CD8-positive, alpha-beta memory T cell (primary cell): ENCODE data around the gene SPATA31E1. TPM values are rescaled to one million over a fixed set of nuclear protein-coding genes. Genes with fewer than 3 reads are reported as not detected.

Experiments
- CTCF ChIA-PET: fragments of 350-600 bp; sonication (Branson Sonifier 250); formaldehyde crosslinking; loops from one replicate; lab custom pipeline; 2021; ENCODE audit warnings: antibody characterized with exemption; lab: Charles Lee
- POLR2A ChIA-PET: fragments of 350-600 bp; sonication (Branson Sonifier 250); formaldehyde crosslinking; loops from one replicate; lab custom pipeline; 2021; ENCODE audit warnings: antibody characterized with exemption; lab: Charles Lee
- DNase-seq, 5 donors: peaks; one replicate each; pipeline versions ENCODE4 v3.0.0 to v3.0.0-alpha.2; 2020 to 2022; ENCODE audit warnings: mixed read lengths in 1 of 5
- H3K27ac ChIP-seq: one replicate; pipeline ENCODE4 v1.7.0; 2013; ENCODE audit warnings: low read depth, mild to moderate bottlenecking, low read length, moderate library complexity
- H3K27me3 ChIP-seq: 2 replicates; pipeline ENCODE4 v1.7.0; 2013; ENCODE audit warnings: low read length, mild to moderate bottlenecking; ENCODE audit not compliant: insufficient read depth, poor library complexity, severe bottlenecking
- H3K36me3 ChIP-seq: 2 replicates; pipeline ENCODE4 v1.7.0; 2013; ENCODE audit warnings: mild to moderate bottlenecking, low read length, moderate library complexity; ENCODE audit not compliant: insufficient read depth
- H3K4me1 ChIP-seq: 2 replicates; pipeline ENCODE4 v1.7.0; 2013; ENCODE audit warnings: mild to moderate bottlenecking, low read length, moderate library complexity; ENCODE audit not compliant: insufficient read depth
- H3K4me3 ChIP-seq: 2 replicates; pipeline ENCODE4 v1.7.0; 2013; ENCODE audit warnings: mild to moderate bottlenecking, low read length
- H3K9me3 ChIP-seq: 2 replicates; pipeline ENCODE4 v1.7.0; 2013; ENCODE audit warnings: mild to moderate bottlenecking, low read length
- H3K27ac Mint-ChIP-seq, 8 donors: one replicate each; pipeline ENCODE4 v1.8.0; 2020 to 2021; ENCODE audit warnings: mixed read lengths in 8 of 8, mild to moderate bottlenecking in 6 of 8, inconsistent platforms in 3 of 8, moderate library complexity in 3 of 8
- H3K27me3 Mint-ChIP-seq, 2 donors: one replicate each; pipeline ENCODE4 v1.8.0; 2020 to 2021; ENCODE audit warnings: mixed read lengths in 2 of 2, mild to moderate bottlenecking in 1 of 2, moderate library complexity in 1 of 2
- H3K36me3 Mint-ChIP-seq, 3 donors: one replicate each; pipeline ENCODE4 v1.8.0; 2020 to 2021; ENCODE audit warnings: mixed read lengths in 3 of 3, inconsistent platforms in 1 of 3, mild to moderate bottlenecking in 1 of 3
- H3K4me1 Mint-ChIP-seq, 3 donors: one replicate each; pipeline ENCODE4 v1.8.0; 2020 to 2021; ENCODE audit warnings: mixed read lengths in 3 of 3, inconsistent platforms in 1 of 3, mild to moderate bottlenecking in 1 of 3
- H3K4me3 Mint-ChIP-seq, 7 donors: one replicate each; pipeline ENCODE4 v1.8.0; 2020 to 2021; ENCODE audit warnings: mixed read lengths in 7 of 7, mild to moderate bottlenecking in 6 of 7, moderate library complexity in 4 of 7, inconsistent platforms in 2 of 7
- H3K9me3 Mint-ChIP-seq, 5 donors: one replicate each; pipeline ENCODE4 v1.8.0; 2020 to 2022; ENCODE audit warnings: mixed read lengths in 5 of 5, mild to moderate bottlenecking in 3 of 5, moderate library complexity in 2 of 5, inconsistent platforms in 1 of 5
- polyA plus RNA-seq: library from polyadenylated mRNA; unstranded; fragments of 300-500 nt; fragmentation: Illumina TruSeq; gene quantifications from one replicate; pipeline ENCODE4 v1.2.3, GENCODE V29; 2021
- total RNA-seq, 2 experiments: library from RNA; stranded (reverse); gene quantifications; one replicate each; pipeline ENCODE4 v1.2.3, GENCODE V29; 2021

Gene SPATA31E1
- total and polyA plus RNA-seq, 3 experiments from 2014 or later, result not detected

DNA sequence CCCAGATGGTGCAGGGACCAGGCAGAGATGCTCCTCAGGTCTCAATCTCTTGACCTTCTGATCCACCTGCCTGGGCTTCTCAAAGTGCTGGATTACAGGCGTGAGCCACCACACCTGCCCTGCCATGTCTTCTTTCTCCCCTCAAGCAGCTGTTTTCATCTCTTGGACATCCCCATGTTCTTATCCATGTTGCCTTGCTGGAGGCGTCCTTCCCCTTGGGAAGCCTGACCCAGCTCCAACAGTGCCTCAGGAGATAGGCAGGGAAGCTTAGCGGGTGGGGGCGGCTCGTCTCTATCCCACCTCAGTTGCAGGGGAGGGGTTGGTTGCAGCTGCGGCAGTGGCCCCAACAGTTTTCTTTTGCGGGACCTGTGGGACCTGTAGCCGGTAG, 24.7 kb upstream of the SPATA31E1 start:
- Mint-ChIP-seq H3K4me3 (no peak overlapping the region), H3K4me1 (no peaks in the 10 kb centered on the region), H3K27ac (no peak overlapping the region), H3K9me3 (peaks cover 6 to 18% (median 9%) of the 10 kb centered on the region in 5 donors), H3K27me3 (peaks cover 0 to 5% of the 10 kb centered on the region in 2 donors), H3K36me3 (peaks cover 0 to 3% (median 0%) of the 10 kb centered on the region in 3 donors)
- ChIA-PET POLR2A (no interaction called here), CTCF (no interaction called here)
- no peak for DNase-seq
- H3K9me3 ChIP-seq, result no peaks in the 10 kb centered on the region
- H3K27me3 ChIP-seq, result no peaks in the 10 kb centered on the region
- no peak overlapping the region for H3K4me3 ChIP-seq
- no peak overlapping the region for H3K27ac ChIP-seq
- H3K4me1 ChIP-seq, result no peaks in the 10 kb centered on the region
- H3K36me3 ChIP-seq, result no peaks in the 10 kb centered on the region

- Mint-ChIP-seq H3K36me3 (peaks cover 0 to 3% (median 0%) of the 10 kb centered on the region in 3 donors), H3K27me3 (peaks cover 0 to 5% of the 10 kb centered on the region in 2 donors), H3K4me1 (no peaks in the 10 kb centered on the region), H3K27ac (peak overlapping the region in 1 of 8 donors; percentile 61), H3K9me3 (peaks cover 6 to 18% (median 9%) of the 10 kb centered on the region in 5 donors), H3K4me3 (no peak overlapping the region)
- no peaks in the 10 kb centered on the region for H3K9me3 ChIP-seq
- ChIA-PET CTCF (no interaction called here), POLR2A (no interaction called here)
- no peaks in the 10 kb centered on the region for H3K36me3 ChIP-seq
- DNase-seq, result no peak
- H3K4me1 ChIP-seq, result no peaks in the 10 kb centered on the region
- H3K27ac ChIP-seq, result no peak overlapping the region
- no peak overlapping the region for H3K4me3 ChIP-seq
- no peaks in the 10 kb centered on the region for H3K27me3 ChIP-seq
Observed at GRCh38 chr9:87859137-87859536, 23.5 kb upstream of the SPATA31E1 start.

DNA sequence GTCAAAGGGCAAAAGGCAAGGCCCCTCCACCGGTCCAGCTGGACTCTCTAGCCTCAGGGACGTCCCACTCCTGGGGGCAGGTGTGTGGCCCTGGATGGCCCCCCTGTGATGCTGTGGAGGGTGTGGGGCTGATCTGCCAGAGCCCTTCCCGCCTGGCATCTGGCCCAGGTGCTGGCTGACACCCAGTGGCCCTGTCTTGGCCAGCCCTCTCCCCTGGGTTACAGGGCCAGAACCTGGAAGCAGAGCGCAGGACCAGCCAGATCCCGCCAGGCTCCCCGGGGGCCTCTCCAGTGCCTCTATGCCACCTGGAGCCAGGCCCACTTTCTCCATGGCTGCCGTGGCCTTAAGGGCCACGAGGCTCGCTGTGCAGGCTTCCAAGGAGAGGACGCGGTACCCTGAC, 22.9 kb upstream of the SPATA31E1 start:
- Mint-ChIP-seq H3K27me3 (peaks cover 0 to 5% of the 10 kb centered on the region in 2 donors), H3K9me3 (peaks cover 6 to 18% (median 9%) of the 10 kb centered on the region in 5 donors), H3K36me3 (peaks cover 0 to 3% (median 0%) of the 10 kb centered on the region in 3 donors), H3K27ac (no peak overlapping the region), H3K4me1 (no peaks in the 10 kb centered on the region), H3K4me3 (no peak overlapping the region)
- H3K4me3 ChIP-seq, result no peak overlapping the region
- H3K27me3 ChIP-seq, result no peaks in the 10 kb centered on the region
- no peak for DNase-seq
- no peak overlapping the region for H3K27ac ChIP-seq
- H3K9me3 ChIP-seq, result no peaks in the 10 kb centered on the region
- H3K36me3 ChIP-seq, result no peaks in the 10 kb centered on the region
- POLR2A ChIA-PET, result no interaction called here
- H3K4me1 ChIP-seq, result no peaks in the 10 kb centered on the region
- CTCF ChIA-PET, result no interaction called here

DNA sequence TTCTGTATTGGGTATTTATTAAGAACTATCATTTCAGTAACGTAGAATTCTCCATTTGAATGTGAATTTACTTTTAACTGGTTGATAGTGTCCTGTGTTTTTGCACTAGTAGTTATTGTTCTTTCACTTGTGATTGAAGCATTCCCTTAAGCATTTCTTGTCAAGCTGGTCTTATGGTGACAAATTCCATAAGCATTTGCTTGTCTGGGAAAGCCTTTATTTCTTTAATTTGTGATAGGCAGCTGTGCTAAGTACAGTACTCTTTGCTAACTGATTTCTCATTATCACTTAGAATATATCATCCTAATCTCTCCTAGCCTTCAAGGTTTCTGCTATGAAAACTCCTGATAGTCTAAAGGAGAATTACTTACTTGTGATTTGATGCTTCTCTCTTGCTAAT, 21.3 kb upstream of the SPATA31E1 start:
- Mint-ChIP-seq H3K9me3 (peaks cover 0 to 18% (median 9%) of the 10 kb centered on the region in 5 donors), H3K4me3 (no peak overlapping the region), H3K36me3 (peaks cover 0 to 3% (median 0%) of the 10 kb centered on the region in 3 donors), H3K27me3 (peaks cover 0 to 2% of the 10 kb centered on the region in 2 donors), H3K27ac (no peak overlapping the region), H3K4me1 (no peaks in the 10 kb centered on the region)
- no peak overlapping the region for H3K27ac ChIP-seq
- no peak overlapping the region for H3K4me3 ChIP-seq
- CTCF ChIA-PET, result no interaction called here
- no peaks in the 10 kb centered on the region for H3K4me1 ChIP-seq
- H3K27me3 ChIP-seq, result no peaks in the 10 kb centered on the region
- DNase-seq, result no peak
- POLR2A ChIA-PET, result no interaction called here
- no peaks in the 10 kb centered on the region for H3K9me3 ChIP-seq
- no peaks in the 10 kb centered on the region for H3K36me3 ChIP-seq

DNA sequence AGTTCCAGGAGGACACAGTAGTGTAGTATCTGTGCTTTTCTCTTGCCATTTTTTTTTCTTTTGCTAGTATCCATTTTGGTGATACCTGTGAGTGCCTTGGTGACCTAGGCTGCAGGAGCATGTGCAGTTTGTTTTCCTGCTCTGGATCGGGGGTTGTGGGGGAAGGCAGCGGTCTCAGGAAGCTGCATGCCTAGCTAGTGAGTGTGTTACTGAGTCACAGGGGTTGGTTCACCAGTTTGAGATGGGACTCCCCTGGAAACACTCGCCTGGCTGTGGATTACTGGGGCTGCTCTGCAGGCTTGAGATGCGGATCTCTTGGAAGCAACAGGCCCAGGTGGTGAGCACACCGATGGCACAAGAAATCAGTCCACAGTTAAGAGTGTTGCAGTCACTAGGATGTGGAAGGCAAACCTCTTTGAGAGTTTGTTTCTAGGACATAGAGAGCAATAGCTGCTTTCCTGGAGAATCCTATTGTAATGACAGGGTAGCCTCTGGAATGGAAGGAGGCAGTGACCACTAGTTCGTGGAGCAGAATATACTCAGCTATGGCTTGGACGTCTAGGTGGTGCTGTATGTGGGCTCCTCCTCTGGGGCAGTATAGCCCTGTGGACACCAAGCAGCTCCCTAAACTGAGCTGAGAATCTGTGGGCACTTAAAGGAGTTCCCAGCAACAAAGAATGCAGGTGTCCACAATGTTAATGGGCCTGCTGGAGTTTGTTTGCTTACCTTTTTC, 20.0 kb upstream of the SPATA31E1 start:
- POLR2A ChIA-PET, result no interaction called here
- Mint-ChIP-seq H3K27ac (no peak overlapping the region), H3K36me3 (peaks cover 0 to 3% (median 0%) of the 10 kb centered on the region in 3 donors), H3K27me3 (peaks cover 2 to 3% of the 10 kb centered on the region in 2 donors), H3K9me3 (peaks cover 0 to 18% (median 9%) of the 10 kb centered on the region in 5 donors), H3K4me3 (no peak overlapping the region), H3K4me1 (no peaks in the 10 kb centered on the region)
- no peak overlapping the region for H3K4me3 ChIP-seq
- CTCF ChIA-PET, result no interaction called here
- no peaks in the 10 kb centered on the region for H3K4me1 ChIP-seq
- H3K27ac ChIP-seq, result no peak overlapping the region
- no peak for DNase-seq
- no peaks in the 10 kb centered on the region for H3K27me3 ChIP-seq
- no peaks in the 10 kb centered on the region for H3K36me3 ChIP-seq
- H3K9me3 ChIP-seq, result no peaks in the 10 kb centered on the region

- no peaks in the 10 kb centered on the region for H3K4me1 ChIP-seq
- ChIA-PET POLR2A (no interaction called here), CTCF (no interaction called here)
- no peak overlapping the region for H3K4me3 ChIP-seq
- peaks cover 0 to 18% (median 9%) of the 10 kb centered on the region in 5 donors for H3K9me3 Mint-ChIP-seq
- no peaks in the 10 kb centered on the region for H3K9me3 ChIP-seq
- no peaks in the 10 kb centered on the region for H3K36me3 ChIP-seq
- no peaks in the 10 kb centered on the region for H3K4me1 Mint-ChIP-seq
- H3K36me3 Mint-ChIP-seq, result peaks cover 0 to 3% (median 0%) of the 10 kb centered on the region in 3 donors
- no peaks in the 10 kb centered on the region for H3K27me3 ChIP-seq
- no peak overlapping the region for H3K27ac ChIP-seq
- H3K27me3 Mint-ChIP-seq, result peaks cover 2 to 3% of the 10 kb centered on the region in 2 donors
- no peak overlapping the region for H3K4me3 Mint-ChIP-seq
- no peak overlapping the region for H3K27ac Mint-ChIP-seq
- no peak for DNase-seq
Observed at GRCh38 chr9:87863882-87864465, 18.7 kb upstream of the SPATA31E1 start.

DNA sequence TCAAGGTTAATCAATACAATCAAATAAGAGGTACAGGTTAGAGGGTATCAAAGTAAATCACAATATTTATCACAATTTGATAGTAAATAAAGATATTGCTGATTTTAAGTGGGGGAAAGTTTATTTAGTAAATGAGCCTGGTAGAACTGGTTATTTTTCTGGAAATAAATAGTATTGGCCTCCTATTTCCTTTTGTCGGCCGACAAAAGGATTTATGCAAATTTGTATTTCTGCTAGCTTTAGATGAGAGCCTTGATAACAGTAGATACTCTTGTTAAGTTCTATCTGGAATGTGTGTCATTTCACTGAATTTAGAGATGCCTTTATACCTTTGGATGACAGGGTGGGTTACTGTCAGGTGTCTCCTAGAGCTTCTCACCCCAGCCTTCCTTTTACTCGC, 17.8 kb upstream of the SPATA31E1 start:
- no peak overlapping the region for H3K4me3 Mint-ChIP-seq
- Histone ChIP-seq H3K4me3 (no peak overlapping the region), H3K9me3 (no peaks in the 10 kb centered on the region), H3K36me3 (no peaks in the 10 kb centered on the region), H3K4me1 (no peaks in the 10 kb centered on the region), H3K27ac (no peak overlapping the region), H3K27me3 (no peaks in the 10 kb centered on the region)
- H3K4me1 Mint-ChIP-seq, result no peaks in the 10 kb centered on the region
- POLR2A ChIA-PET, result no interaction called here
- H3K27me3 Mint-ChIP-seq, result peaks cover 0 to 3% of the 10 kb centered on the region in 2 donors
- H3K9me3 Mint-ChIP-seq, result peaks cover 2 to 18% (median 9%) of the 10 kb centered on the region in 5 donors
- no peak for DNase-seq
- H3K27ac Mint-ChIP-seq, result peak overlapping the region in 1 of 8 donors; percentile 4
- CTCF ChIA-PET, result no interaction called here
- H3K36me3 Mint-ChIP-seq, result no peaks in the 10 kb centered on the region

DNA sequence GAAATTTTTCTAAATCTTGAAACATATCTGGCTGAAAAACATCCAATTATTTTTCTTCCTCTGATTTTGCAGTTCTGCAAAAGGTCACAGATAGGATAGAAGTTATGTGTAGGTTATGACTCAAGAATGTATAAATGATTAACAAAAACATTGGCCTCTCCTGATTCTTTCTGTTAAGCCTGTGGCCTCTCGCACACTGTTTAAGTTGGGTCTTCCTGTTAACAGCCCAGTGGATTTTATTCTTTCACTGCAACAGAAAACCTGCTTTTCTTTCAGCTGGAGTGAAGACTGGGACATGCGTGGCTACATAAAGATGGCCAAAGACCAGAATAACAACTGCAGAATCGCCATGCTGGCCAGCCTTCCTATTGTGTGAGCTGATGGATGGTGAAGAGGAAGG, 17.1 kb upstream of the SPATA31E1 start:
- H3K36me3 Mint-ChIP-seq, result no peaks in the 10 kb centered on the region
- POLR2A ChIA-PET, result no interaction called here
- H3K27ac Mint-ChIP-seq, result no peak overlapping the region
- Histone ChIP-seq H3K27me3 (no peaks in the 10 kb centered on the region), H3K27ac (no peak overlapping the region), H3K4me1 (no peaks in the 10 kb centered on the region), H3K36me3 (no peaks in the 10 kb centered on the region), H3K4me3 (no peak overlapping the region), H3K9me3 (no peaks in the 10 kb centered on the region)
- peaks cover 3 to 18% (median 8%) of the 10 kb centered on the region in 5 donors for H3K9me3 Mint-ChIP-seq
- H3K4me1 Mint-ChIP-seq, result no peaks in the 10 kb centered on the region
- peaks cover 0 to 3% of the 10 kb centered on the region in 2 donors for H3K27me3 Mint-ChIP-seq
- CTCF ChIA-PET, result no interaction called here
- no peak overlapping the region for H3K4me3 Mint-ChIP-seq
- no peak for DNase-seq
